Measurements from ENCODE around the gene PIK3R1. TPM values are rescaled to one million over a fixed set of nuclear protein-coding genes. Genes with fewer than 3 reads are reported as not detected.

The PIK3R1 gene
- total RNA-seq, 1 donor from 2014 or later = 52.2 TPM

DNA sequence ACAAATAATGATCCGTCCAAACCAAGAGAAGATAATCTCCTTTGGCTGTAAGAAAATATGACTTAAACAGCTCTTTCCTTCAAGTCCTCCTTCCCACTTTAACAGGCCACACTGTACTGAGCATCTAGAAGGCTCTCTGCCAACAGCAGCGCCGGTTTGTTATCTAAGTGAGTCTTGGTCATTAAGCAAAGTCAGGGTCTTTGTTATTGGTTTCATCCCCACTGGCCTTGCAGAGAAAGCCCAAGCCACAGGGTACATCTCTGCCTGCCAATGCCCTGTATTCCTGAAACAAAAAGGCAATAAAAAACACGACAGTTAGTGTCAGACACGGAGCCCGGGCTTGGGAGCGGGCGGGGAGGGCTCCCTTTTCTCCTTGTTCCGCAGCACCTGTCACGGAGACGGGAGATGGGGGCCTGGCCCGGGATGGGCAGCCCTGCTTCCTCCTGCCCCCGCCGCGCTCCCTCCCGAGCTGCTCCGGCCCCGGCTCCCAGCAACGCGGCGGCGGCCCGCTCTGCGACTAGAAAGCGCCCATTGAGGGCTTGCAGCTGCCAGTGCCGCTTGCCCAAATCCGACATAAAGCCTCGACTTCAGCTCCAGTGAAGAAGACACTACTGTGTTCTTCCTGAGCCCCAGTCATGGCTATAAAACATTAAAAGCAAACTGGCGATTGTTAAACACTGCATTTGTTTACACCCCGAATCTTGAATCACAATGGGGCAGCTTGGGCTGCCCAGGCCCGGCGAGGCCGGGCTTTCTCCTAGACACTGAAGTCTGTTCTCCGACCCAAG lies 28.1 kb upstream of the PIK3R1 start:
- ChIA-PET POLR2A (no interaction called here), CTCF (no interaction called here)
- no peak for DNase-seq
- intact Hi-C loops (cut with micrococcal nuclease) = no loop called here
- Mint-ChIP-seq H3K27me3 (no peaks in the 10 kb centered on the region), H3K4me1 (peaks cover 7% of the 10 kb centered on the region), H3K36me3 (ENCODE audit: low read depth) (no peaks in the 10 kb centered on the region), H3K27ac (no peak overlapping the region), H3K9me3 (no peaks in the 10 kb centered on the region), H3K4me3 (no peak overlapping the region)
- TF ChIP-seq, protein P1, sequence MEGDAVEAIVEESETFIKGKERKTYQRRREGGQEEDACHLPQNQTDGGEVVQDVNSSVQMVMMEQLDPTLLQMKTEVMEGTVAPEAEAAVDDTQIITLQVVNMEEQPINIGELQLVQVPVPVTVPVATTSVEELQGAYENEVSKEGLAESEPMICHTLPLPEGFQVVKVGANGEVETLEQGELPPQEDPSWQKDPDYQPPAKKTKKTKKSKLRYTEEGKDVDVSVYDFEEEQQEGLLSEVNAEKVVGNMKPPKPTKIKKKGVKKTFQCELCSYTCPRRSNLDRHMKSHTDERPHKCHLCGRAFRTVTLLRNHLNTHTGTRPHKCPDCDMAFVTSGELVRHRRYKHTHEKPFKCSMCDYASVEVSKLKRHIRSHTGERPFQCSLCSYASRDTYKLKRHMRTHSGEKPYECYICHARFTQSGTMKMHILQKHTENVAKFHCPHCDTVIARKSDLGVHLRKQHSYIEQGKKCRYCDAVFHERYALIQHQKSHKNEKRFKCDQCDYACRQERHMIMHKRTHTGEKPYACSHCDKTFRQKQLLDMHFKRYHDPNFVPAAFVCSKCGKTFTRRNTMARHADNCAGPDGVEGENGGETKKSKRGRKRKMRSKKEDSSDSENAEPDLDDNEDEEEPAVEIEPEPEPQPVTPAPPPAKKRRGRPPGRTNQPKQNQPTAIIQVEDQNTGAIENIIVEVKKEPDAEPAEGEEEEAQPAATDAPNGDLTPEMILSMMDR (IDR thresholded peaks at IDR 0.05) = no peak
- ATAC-seq (ENCODE audit: low read depth) = no peak

DNA sequence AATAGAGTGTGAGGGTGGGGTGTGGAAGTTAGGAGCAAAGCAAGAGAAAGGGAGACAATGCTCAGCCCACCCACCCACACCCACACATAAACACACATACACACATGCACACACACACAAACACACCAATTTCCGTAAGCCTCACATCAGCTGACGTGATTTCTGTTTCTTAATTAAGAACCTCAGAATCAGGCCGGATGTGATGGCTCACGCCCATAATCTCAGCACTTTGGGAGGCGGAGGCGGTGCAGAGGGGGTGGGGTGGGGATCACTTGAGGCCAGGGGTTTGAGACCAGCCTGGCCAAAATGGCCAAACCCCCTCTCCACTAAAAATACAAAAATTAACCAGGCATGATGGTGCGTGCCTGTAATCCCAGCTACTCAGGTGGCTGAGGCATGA lies 26.4 kb upstream of the PIK3R1 start:
- no peaks in the 10 kb centered on the region for H3K27me3 Mint-ChIP-seq
- no peak for ATAC-seq (ENCODE audit: low read depth)
- peaks cover 15% of the 10 kb centered on the region for H3K4me1 Mint-ChIP-seq
- DNase-seq = no peak
- ChIA-PET CTCF (no interaction called here), POLR2A (no interaction called here)
- intact Hi-C loops (cut with micrococcal nuclease) = no loop called here
- H3K4me3 Mint-ChIP-seq = no peak overlapping the region
- TF ChIP-seq, protein P1 (IDR thresholded peaks at IDR 0.05) = no peak
- H3K36me3 Mint-ChIP-seq (ENCODE audit: low read depth) = no peaks in the 10 kb centered on the region
- no peak overlapping the region for H3K27ac Mint-ChIP-seq
- H3K9me3 Mint-ChIP-seq = no peaks in the 10 kb centered on the region

DNA sequence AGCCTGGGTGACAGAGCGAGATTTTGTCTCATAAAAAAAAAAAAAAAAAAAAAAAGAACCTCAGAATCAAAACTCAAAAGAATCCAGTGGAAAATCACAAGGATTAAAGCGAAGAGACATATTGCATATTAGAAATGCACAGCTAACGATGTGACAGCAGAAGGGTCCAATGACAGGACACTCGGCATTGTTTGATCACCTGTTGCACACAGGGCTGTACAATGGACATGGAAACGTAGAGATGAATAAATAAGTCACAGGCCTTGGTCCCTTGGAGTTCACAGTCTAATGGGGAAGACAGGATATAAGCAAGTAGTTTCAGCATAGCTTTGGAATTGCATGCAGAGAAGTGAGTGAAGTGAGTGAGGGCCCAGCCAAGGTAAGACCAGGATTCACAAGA lies 25.9 kb upstream of the PIK3R1 start:
- CTCF ChIA-PET = no interaction called here
- peaks cover 19% of the 10 kb centered on the region for H3K4me1 Mint-ChIP-seq
- H3K27me3 Mint-ChIP-seq = no peaks in the 10 kb centered on the region
- H3K36me3 Mint-ChIP-seq (ENCODE audit: low read depth) = no peaks in the 10 kb centered on the region
- intact Hi-C loops (cut with micrococcal nuclease) = loop anchor here (10.0 kb wide), 1 partner anchor 55 kb away; no protein-coding TSS in a partner anchor
- no peaks in the 10 kb centered on the region for H3K9me3 Mint-ChIP-seq
- no peak overlapping the region for H3K27ac Mint-ChIP-seq
- TF ChIP-seq, protein P1 (IDR thresholded peaks at IDR 0.05) = no peak
- DNase-seq = no peak
- ATAC-seq (ENCODE audit: low read depth) = no peak
- POLR2A ChIA-PET = no interaction called here
- H3K4me3 Mint-ChIP-seq = no peak overlapping the region

DNA sequence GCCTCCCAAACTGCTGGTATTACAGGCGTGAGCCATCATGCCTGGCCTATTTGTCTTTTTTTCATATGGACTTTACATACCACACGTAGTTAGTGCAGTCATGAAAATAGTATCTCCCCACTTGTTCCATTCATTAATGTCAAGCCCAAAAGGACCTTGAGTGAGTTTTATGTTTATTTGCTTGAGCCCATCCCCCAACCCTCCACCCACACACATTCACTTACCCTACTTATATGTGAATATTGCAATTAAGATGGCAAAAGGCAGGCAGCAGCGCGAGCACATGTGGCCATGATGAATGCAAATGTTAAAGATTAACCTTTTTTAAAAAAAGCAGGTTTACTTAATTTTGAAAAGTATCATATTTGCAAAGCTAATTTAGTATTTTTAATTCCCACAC lies 24.9 kb upstream of the PIK3R1 start:
- Mint-ChIP-seq H3K36me3 (ENCODE audit: low read depth) (no peaks in the 10 kb centered on the region), H3K27me3 (no peaks in the 10 kb centered on the region), H3K27ac (no peak overlapping the region), H3K4me3 (no peak overlapping the region), H3K4me1 (peaks cover 23% of the 10 kb centered on the region), H3K9me3 (no peaks in the 10 kb centered on the region)
- DNase-seq = no peak
- ChIA-PET CTCF (no interaction called here), POLR2A (no interaction called here)
- TF ChIP-seq, protein P1 (IDR thresholded peaks at IDR 0.05) = no peak
- ATAC-seq (ENCODE audit: low read depth) = no peak
- intact Hi-C loops (cut with micrococcal nuclease) = loop anchor here (10.0 kb wide), 1 partner anchor 54 kb away; no protein-coding TSS in a partner anchor

DNA sequence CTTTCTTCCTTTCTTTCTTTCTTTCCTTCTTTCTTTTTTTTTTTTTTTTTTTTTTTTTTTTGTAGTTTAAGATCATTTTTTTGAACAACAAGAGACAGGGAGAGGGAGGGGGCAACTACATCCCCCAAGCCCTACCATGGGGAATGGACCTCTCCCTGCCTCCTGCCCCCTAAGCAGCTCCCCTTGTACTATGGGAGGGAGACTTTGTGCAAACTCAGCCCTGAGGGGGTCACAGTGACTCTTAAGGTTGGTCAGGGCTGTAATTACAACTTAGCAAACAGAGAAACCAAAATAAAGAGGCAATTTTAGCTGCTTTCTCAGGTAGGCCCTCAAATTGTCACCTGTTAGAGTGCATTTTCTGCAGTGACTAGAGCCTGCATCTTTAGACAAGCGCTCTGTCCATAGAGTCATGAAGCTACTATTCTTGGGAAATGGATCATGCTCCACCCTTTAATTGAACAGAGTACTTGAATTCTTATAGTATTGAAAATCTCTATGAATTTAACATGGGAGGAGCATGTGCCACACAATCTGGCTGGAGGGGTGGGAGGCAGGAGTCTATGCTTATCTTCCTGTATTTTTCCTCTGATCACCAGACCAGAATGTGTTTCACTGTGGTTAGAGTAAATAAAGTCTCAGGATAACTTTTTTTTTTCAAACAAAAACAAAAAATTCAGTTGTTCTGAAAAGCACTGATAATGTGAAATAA lies 24.3 kb upstream of the PIK3R1 start:
- Mint-ChIP-seq H3K27ac (no peak overlapping the region), H3K27me3 (no peaks in the 10 kb centered on the region), H3K9me3 (no peaks in the 10 kb centered on the region), H3K4me3 (no peak overlapping the region), H3K4me1 (peaks cover 26% of the 10 kb centered on the region), H3K36me3 (ENCODE audit: low read depth) (no peaks in the 10 kb centered on the region)
- intact Hi-C loops (cut with micrococcal nuclease) = loop anchor here (10.0 kb wide), 1 partner anchor 54 kb away; no protein-coding TSS in a partner anchor
- ATAC-seq (ENCODE audit: low read depth) (no peak), DNase-seq (no peak)
- ChIA-PET CTCF (no interaction called here), POLR2A (interaction anchor here (0.6 kb wide), 1 partner anchor 248 kb away, joined by 3 read pairs; no protein-coding TSS in a partner anchor)
- TF ChIP-seq, protein P1 (IDR thresholded peaks at IDR 0.05) = no peak

Data from activated B cell treated with CpG ODN at 0.5 μM for 24 hours (primary cell).